HL-60 (cell line): ENCODE data around the gene ANO9.

Source experiments
- DNase-seq, 2 experiments: peaks; one replicate each; pipeline ENCODE4 v3.0.0-alpha.2; 2010 to 2020; ENCODE audit warnings: low read depth in 1 of 2, low spot score in 1 of 2
- H3K27ac ChIP-seq: fragments of 250-450 bp; sonication (Bioruptor Pico); replicated peaks from 2 replicates; pipeline ENCODE4 v1.5.1; 2020; ENCODE audit warnings: mild to moderate bottlenecking, moderate library complexity
- H3K27me3 ChIP-seq: fragments of 250-450 bp; sonication (Bioruptor Pico); 2 replicates; pipeline ENCODE4 v1.5.1; 2021; ENCODE audit warnings: mild to moderate bottlenecking, moderate library complexity; ENCODE audit not compliant: insufficient read depth, poor library complexity, severe bottlenecking
- H3K4me3 ChIP-seq: replicated peaks from 2 replicates; pipeline ENCODE4 v1.5.1; 2011; ENCODE audit warnings: mild to moderate bottlenecking, control low read depth, low read length; ENCODE audit not compliant: insufficient read depth
- GABPA ChIP-seq: IDR thresholded peaks from 2 replicates; pipeline ENCODE4 v1.6.1; 2012; ENCODE audit warnings: low read depth
- POLR2AphosphoS5 ChIP-seq: IDR thresholded peaks from 2 replicates; pipeline ENCODE4 v1.6.1; 2012; ENCODE audit warnings: low read depth
- SPI1 ChIP-seq: IDR thresholded peaks from 2 replicates; pipeline ENCODE4 v1.6.1; 2012; ENCODE audit warnings: low read depth, mild to moderate bottlenecking, borderline replicate concordance
- TF ChIP-seq, protein P1 (sequence below): IDR thresholded peaks from one replicate; pipeline ENCODE4 v1.5.1; 2011; ENCODE audit warnings: low read length, control low read depth, inconsistent platforms; ENCODE audit not compliant: insufficient read depth
- TF ChIP-seq, protein P2 (sequence below): IDR thresholded peaks from 2 replicates; pipeline ENCODE4 v1.6.1; 2012; ENCODE audit warnings: low read depth; ENCODE audit not compliant: insufficient replicate concordance

Gene ANO9

DNA sequence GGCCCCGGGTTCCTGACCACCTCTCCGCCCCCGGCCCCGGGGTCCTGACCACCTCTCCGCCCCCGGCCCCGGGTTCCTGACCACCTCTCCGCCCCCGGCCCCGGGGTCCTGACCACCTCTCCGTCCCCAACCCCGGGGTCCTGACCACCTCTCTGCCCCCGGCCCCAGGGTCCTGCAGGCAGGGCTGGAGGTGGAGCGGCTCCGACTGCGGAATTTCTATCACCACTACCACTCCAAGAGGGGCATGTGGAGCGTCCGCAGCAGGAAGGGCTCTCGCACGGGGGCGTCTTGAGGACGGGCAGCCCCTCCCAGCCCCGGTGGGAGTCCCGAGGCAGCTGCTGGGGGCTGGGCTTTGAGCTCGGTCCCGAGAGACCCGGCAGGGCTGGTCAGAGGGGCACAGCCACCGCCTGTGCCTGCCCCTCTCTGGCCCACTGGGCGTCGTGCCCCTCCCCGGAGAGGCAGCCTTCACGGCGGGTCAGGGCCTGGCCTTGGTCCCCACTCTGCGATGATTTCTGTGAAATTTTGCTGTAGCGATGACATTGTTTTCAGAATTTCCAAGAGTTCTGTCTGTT lies 60.2 kb downstream of the ANO9 start:
- Histone ChIP-seq H3K27ac (no peak overlapping the region), H3K27me3 (peaks cover 2% of the 10 kb centered on the region), H3K4me3 (no peak overlapping the region)
- TF ChIP-seq POLR2AphosphoS5 (no peak), GABPA (no peak), SPI1 (no peak)
- TF ChIP-seq, protein P1, sequence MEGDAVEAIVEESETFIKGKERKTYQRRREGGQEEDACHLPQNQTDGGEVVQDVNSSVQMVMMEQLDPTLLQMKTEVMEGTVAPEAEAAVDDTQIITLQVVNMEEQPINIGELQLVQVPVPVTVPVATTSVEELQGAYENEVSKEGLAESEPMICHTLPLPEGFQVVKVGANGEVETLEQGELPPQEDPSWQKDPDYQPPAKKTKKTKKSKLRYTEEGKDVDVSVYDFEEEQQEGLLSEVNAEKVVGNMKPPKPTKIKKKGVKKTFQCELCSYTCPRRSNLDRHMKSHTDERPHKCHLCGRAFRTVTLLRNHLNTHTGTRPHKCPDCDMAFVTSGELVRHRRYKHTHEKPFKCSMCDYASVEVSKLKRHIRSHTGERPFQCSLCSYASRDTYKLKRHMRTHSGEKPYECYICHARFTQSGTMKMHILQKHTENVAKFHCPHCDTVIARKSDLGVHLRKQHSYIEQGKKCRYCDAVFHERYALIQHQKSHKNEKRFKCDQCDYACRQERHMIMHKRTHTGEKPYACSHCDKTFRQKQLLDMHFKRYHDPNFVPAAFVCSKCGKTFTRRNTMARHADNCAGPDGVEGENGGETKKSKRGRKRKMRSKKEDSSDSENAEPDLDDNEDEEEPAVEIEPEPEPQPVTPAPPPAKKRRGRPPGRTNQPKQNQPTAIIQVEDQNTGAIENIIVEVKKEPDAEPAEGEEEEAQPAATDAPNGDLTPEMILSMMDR = no peak
- TF ChIP-seq, protein P2, sequence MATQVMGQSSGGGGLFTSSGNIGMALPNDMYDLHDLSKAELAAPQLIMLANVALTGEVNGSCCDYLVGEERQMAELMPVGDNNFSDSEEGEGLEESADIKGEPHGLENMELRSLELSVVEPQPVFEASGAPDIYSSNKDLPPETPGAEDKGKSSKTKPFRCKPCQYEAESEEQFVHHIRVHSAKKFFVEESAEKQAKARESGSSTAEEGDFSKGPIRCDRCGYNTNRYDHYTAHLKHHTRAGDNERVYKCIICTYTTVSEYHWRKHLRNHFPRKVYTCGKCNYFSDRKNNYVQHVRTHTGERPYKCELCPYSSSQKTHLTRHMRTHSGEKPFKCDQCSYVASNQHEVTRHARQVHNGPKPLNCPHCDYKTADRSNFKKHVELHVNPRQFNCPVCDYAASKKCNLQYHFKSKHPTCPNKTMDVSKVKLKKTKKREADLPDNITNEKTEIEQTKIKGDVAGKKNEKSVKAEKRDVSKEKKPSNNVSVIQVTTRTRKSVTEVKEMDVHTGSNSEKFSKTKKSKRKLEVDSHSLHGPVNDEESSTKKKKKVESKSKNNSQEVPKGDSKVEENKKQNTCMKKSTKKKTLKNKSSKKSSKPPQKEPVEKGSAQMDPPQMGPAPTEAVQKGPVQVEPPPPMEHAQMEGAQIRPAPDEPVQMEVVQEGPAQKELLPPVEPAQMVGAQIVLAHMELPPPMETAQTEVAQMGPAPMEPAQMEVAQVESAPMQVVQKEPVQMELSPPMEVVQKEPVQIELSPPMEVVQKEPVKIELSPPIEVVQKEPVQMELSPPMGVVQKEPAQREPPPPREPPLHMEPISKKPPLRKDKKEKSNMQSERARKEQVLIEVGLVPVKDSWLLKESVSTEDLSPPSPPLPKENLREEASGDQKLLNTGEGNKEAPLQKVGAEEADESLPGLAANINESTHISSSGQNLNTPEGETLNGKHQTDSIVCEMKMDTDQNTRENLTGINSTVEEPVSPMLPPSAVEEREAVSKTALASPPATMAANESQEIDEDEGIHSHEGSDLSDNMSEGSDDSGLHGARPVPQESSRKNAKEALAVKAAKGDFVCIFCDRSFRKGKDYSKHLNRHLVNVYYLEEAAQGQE = no peak
- no peak for DNase-seq

GRCh38 chr11:380996-381395 lies 60.8 kb downstream of the ANO9 start:
- H3K27ac ChIP-seq = no peak overlapping the region
- DNase-seq = no peak
- H3K4me3 ChIP-seq = no peak overlapping the region
- TF ChIP-seq POLR2AphosphoS5 (no peak), GABPA (no peak), SPI1 (no peak)
- TF ChIP-seq, protein P2 = no peak
- TF ChIP-seq, protein P1 = no peak
- peaks cover 2% of the 10 kb centered on the region for H3K27me3 ChIP-seq

DNA sequence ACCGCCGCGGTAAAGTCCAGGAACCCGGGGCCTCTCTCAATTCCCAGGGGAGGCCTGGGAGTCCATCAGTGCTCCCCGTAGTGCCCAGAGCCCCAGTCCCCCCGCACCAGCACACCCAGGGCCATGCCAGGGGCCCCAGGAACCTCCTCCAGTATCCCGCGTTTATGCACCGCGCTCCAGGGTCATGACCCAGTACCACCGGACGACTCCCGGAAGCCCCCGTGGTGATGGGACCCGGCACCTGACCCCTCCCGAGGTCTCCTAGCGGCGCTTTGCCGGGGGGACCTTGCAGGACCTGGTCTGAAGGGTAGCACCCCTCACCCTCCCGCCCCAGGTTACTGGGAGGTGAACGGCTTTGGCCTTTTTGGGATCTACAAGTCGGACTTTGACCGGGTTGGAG lies 61.3 kb downstream of the ANO9 start:
- no peak overlapping the region for H3K4me3 ChIP-seq
- TF ChIP-seq POLR2AphosphoS5 = no peak
- TF ChIP-seq, protein P2 = no peak
- peaks cover 2% of the 10 kb centered on the region for H3K27me3 ChIP-seq
- DNase-seq = no peak
- no peak overlapping the region for H3K27ac ChIP-seq
